Activated CD4-positive, alpha-beta T cell treated with anti-CD3 and anti-CD28 coated beads for 36 hours (primary cell): ENCODE results near the gene CTSE. TPM values are rescaled to one million over a fixed set of nuclear protein-coding genes. Genes with fewer than 3 reads are reported as not detected.

Experiments
- ATAC-seq: fragments of 200-7000 bp; cut with Tn5 transposase; one replicate; pipeline ENCODE4 v1.10.0; 2021; ENCODE audit warnings: mild to moderate bottlenecking, moderate library complexity
- CTCF ChIA-PET: fragments of 350-600 bp; sonication (Branson Sonifier 250); formaldehyde crosslinking; loops from one replicate; lab custom pipeline; 2021; ENCODE audit warnings: antibody characterized with exemption; lab: Charles Lee
- POLR2A ChIA-PET: fragments of 350-600 bp; sonication (Branson Sonifier 250); formaldehyde crosslinking; loops from one replicate; lab custom pipeline; 2021; ENCODE audit warnings: antibody characterized with exemption, inconsistent platforms; lab: Charles Lee
- DNase-seq: peaks from one replicate; pipeline ENCODE4 v3.0.0-alpha.2; 2020
- H3K27ac Mint-ChIP-seq: one replicate; pipeline ENCODE4 v1.8.0; 2021; ENCODE audit warnings: mixed read lengths
- H3K27me3 Mint-ChIP-seq: one replicate; pipeline ENCODE4 v1.8.0; 2021; ENCODE audit warnings: mixed read lengths
- H3K36me3 Mint-ChIP-seq: one replicate; pipeline ENCODE4 v1.8.0; 2021; ENCODE audit warnings: low read depth, mixed read lengths
- H3K4me1 Mint-ChIP-seq: one replicate; pipeline ENCODE4 v1.8.0; 2021; ENCODE audit warnings: mixed read lengths
- H3K4me3 Mint-ChIP-seq: one replicate; pipeline ENCODE4 v1.8.0; 2021; ENCODE audit warnings: mild to moderate bottlenecking, moderate library complexity, mixed read lengths
- H3K9me3 Mint-ChIP-seq: one replicate; pipeline ENCODE4 v1.8.0; 2021; ENCODE audit warnings: low read depth, mixed read lengths
- intact Hi-C, 2 experiments: fragments of 100-400 bp; cut with DNase I in 1 of 2; cut with micrococcal nuclease in 1 of 2; formaldehyde crosslinking; loops; one replicate each; pipeline versions ENCODE4 v1.14.2 to v1.15.1; 2022 to 2024; cut with DNase I, micrococcal nuclease
- total RNA-seq, 2 experiments: library from RNA; stranded (reverse); gene quantifications; one replicate each; pipeline ENCODE4 v1.2.3, GENCODE V29; 2021

The CTSE gene
- total RNA-seq, 2 experiments from 2014 or later: not detected

- ATAC-seq (no peak), DNase-seq (no peak)
- intact Hi-C loops: loop anchor here (1.0 to 5.0 kb wide), 6 partner anchors 58 to 384 kb away; no protein-coding TSS in a partner anchor
- no peaks in the 10 kb centered on the region for H3K4me1 Mint-ChIP-seq
- no peaks in the 10 kb centered on the region for H3K36me3 Mint-ChIP-seq
- H3K9me3 Mint-ChIP-seq: peaks cover 8% of the 10 kb centered on the region
- POLR2A ChIA-PET: interaction anchor here (0.6 kb wide), 1 partner anchor 60 kb away, joined by 4 read pairs; no protein-coding TSS in a partner anchor
- CTCF ChIA-PET: interaction anchor here (0.6 to 7.8 kb wide), 67 partner anchors 8 to 986 kb away, joined by 3 to 232 read pairs (median 6); partner anchors contain the start of genes CTSE and PM20D1
- no peaks in the 10 kb centered on the region for H3K27me3 Mint-ChIP-seq
- H3K4me3 Mint-ChIP-seq: no peak overlapping the region
- no peak overlapping the region for H3K27ac Mint-ChIP-seq
Observed at GRCh38 chr1:205976708-205977401, 46.8 kb downstream of the CTSE start.

DNA sequence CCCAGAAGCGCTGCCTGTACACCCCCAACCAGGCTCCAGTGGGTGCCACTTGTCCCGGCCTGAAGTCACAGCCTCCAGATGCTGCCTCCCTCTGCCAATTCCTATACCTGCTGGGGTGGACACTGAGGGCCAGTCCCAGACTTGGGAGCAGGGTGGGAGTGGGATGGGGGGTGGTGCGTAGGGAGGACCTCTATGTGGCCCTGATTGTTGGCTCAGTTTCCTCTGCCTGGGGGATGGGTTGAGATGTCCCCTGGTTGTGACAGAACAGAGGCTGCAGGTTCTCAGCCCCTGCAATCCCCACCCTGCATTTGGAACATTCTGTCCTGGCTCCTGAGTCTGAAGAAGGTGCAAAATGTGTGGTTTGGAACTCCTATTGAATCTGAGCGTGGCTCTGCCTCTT is 47.7 kb downstream of the CTSE start:
- POLR2A ChIA-PET: no interaction called here
- Mint-ChIP-seq H3K27me3 (no peaks in the 10 kb centered on the region), H3K4me1 (no peaks in the 10 kb centered on the region), H3K36me3 (no peaks in the 10 kb centered on the region), H3K4me3 (no peak overlapping the region), H3K9me3 (peaks cover 3% of the 10 kb centered on the region), H3K27ac (no peak overlapping the region)
- DNase-seq (no peak), ATAC-seq (no peak)
- CTCF ChIA-PET: interaction anchor here (1.3 to 7.8 kb wide), 8 partner anchors 58 to 317 kb away, joined by 7 to 232 read pairs (median 16); no protein-coding TSS in a partner anchor
- intact Hi-C loops: loop anchor here (2.0 to 5.0 kb wide), 3 partner anchors 264 to 383 kb away; no protein-coding TSS in a partner anchor

GRCh38 chr1:205975387-205975998 is 48.2 kb downstream of the CTSE start:
- POLR2A ChIA-PET: no interaction called here
- Mint-ChIP-seq H3K4me1 (no peaks in the 10 kb centered on the region), H3K27me3 (no peaks in the 10 kb centered on the region), H3K36me3 (no peaks in the 10 kb centered on the region), H3K9me3 (peaks cover 3% of the 10 kb centered on the region), H3K27ac (no peak overlapping the region), H3K4me3 (no peak overlapping the region)
- CTCF ChIA-PET: interaction anchor here (2.7 to 7.8 kb wide), 3 partner anchors 58 to 317 kb away, joined by 87 to 232 read pairs (median 109); no protein-coding TSS in a partner anchor
- DNase-seq (no peak), ATAC-seq (no peak)
- intact Hi-C loops: loop anchor here in 1 of 2 experiments (5.0 kb wide), 1 partner anchor 263 kb away; no protein-coding TSS in a partner anchor

DNA sequence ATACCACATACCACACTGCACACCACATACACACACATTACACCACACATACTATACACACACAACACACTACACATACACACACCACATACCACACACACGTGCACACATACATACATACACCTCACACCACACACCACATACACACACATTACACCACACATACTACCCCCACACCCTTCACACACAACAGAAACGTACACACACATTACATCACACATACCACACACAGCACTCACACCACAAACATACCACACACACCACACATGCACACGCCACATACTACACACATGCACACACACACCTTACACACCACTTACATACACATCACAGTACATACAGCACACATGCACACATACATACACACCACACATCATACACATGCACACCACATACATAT is 49.0 kb downstream of the CTSE start:
- Mint-ChIP-seq H3K9me3 (peaks cover 3% of the 10 kb centered on the region), H3K36me3 (no peaks in the 10 kb centered on the region), H3K4me3 (no peak overlapping the region), H3K4me1 (no peaks in the 10 kb centered on the region), H3K27me3 (no peaks in the 10 kb centered on the region), H3K27ac (no peak overlapping the region)
- ATAC-seq (no peak), DNase-seq (no peak)
- ChIA-PET CTCF (no interaction called here), POLR2A (no interaction called here)
- intact Hi-C loops: loop anchor here in 1 of 2 experiments (5.0 kb wide), 1 partner anchor 262 kb away; no protein-coding TSS in a partner anchor

- H3K9me3 Mint-ChIP-seq: peaks cover 3% of the 10 kb centered on the region
- no peaks in the 10 kb centered on the region for H3K36me3 Mint-ChIP-seq
- no peaks in the 10 kb centered on the region for H3K27me3 Mint-ChIP-seq
- H3K4me1 Mint-ChIP-seq: no peaks in the 10 kb centered on the region
- ATAC-seq: no peak
- no peak overlapping the region for H3K27ac Mint-ChIP-seq
- H3K4me3 Mint-ChIP-seq: no peak overlapping the region
- intact Hi-C loops: no loop called here
- ChIA-PET POLR2A (no interaction called here), CTCF (no interaction called here)
- no peak for DNase-seq
Observed at GRCh38 chr1:205973377-205974232, 50.1 kb downstream of the CTSE start.

GRCh38 chr1:205972491-205973168 is 51.1 kb downstream of the CTSE start:
- no peaks in the 10 kb centered on the region for H3K4me1 Mint-ChIP-seq
- DNase-seq (no peak), ATAC-seq (no peak)
- no peak overlapping the region for H3K4me3 Mint-ChIP-seq
- no peaks in the 10 kb centered on the region for H3K27me3 Mint-ChIP-seq
- CTCF ChIA-PET: interaction anchor here (2.7 kb wide), 1 partner anchor 55 kb away, joined by 12 read pairs; no protein-coding TSS in a partner anchor
- H3K27ac Mint-ChIP-seq: no peak overlapping the region
- no peaks in the 10 kb centered on the region for H3K36me3 Mint-ChIP-seq
- H3K9me3 Mint-ChIP-seq: peaks cover 3% of the 10 kb centered on the region
- POLR2A ChIA-PET: no interaction called here
- intact Hi-C loops: no loop called here

DNA sequence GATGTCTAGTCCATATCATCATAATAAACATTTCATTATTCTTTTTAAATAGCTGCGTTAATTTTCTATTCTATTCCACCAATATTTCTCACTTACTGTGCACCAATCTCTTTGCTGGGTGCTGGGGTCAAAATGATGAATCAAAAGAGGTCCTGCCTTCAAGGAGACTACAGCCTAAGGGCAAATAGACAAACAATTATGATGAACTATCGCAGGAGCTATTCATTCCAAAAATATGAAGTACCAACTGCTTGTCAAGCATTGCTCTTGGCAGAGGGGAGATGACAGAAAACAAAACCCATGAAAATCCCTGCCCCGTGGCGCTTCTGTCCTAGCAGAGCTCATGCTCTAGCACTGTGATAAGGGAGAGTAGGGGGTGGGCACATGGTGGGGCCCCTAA is 51.6 kb downstream of the CTSE start:
- DNase-seq: no peak
- H3K9me3 Mint-ChIP-seq: peaks cover 3% of the 10 kb centered on the region
- intact Hi-C loops: no loop called here
- ChIA-PET POLR2A (no interaction called here), CTCF (interaction anchor here (0.7 to 2.7 kb wide), 2 partner anchors 54 to 180 kb away, joined by 3 to 12 read pairs; no protein-coding TSS in a partner anchor)
- no peaks in the 10 kb centered on the region for H3K4me1 Mint-ChIP-seq
- H3K27me3 Mint-ChIP-seq: no peaks in the 10 kb centered on the region
- H3K27ac Mint-ChIP-seq: no peak overlapping the region
- H3K4me3 Mint-ChIP-seq: no peak overlapping the region
- ATAC-seq: no peak
- no peaks in the 10 kb centered on the region for H3K36me3 Mint-ChIP-seq

- ChIA-PET CTCF (interaction anchor here (0.6 to 2.7 kb wide), 8 partner anchors 11 to 291 kb away, joined by 3 to 12 read pairs (median 3); partner anchors contain the start of gene SLC45A3), POLR2A (interaction anchor here (0.6 kb wide), 1 partner anchor 90 kb away, joined by 10 read pairs; no protein-coding TSS in a partner anchor)
- intact Hi-C loops: no loop called here
- no peak for ATAC-seq
- Mint-ChIP-seq H3K36me3 (no peaks in the 10 kb centered on the region), H3K4me1 (no peaks in the 10 kb centered on the region), H3K9me3 (peaks cover 3% of the 10 kb centered on the region), H3K4me3 (no peak overlapping the region), H3K27me3 (no peaks in the 10 kb centered on the region), H3K27ac (no peak overlapping the region)
- DNase-seq: no peak
Observed at GRCh38 chr1:205971082-205971481, 52.6 kb downstream of the CTSE start.

DNA sequence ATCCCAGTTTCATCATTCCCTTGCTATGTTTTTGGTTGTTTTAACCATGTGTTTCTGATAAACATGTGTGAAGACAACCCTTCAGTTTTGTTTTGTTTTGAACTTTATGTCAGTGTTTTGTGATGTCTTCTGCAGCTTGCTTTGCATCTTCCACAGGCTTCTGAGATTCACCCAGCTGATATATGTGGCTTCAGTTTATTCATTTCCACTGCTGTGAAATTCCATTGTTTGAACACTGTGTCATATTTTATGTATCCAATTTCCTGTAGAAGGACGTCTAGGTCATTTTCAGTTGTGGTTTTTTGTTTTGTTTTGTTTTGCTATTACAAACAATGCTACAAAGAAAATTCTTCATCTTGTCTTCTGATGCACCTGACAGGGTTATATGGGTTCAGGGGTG is 53.2 kb downstream of the CTSE start:
- H3K27me3 Mint-ChIP-seq: no peaks in the 10 kb centered on the region

GRCh38 chr1:205969229-205969628 is 54.5 kb downstream of the CTSE start:
- intact Hi-C loops: no loop called here
- ATAC-seq (no peak), DNase-seq (no peak)
- no peaks in the 10 kb centered on the region for H3K9me3 Mint-ChIP-seq
- no peaks in the 10 kb centered on the region for H3K27me3 Mint-ChIP-seq
- ChIA-PET CTCF (interaction anchor here (1.3 to 2.3 kb wide), 2 partner anchors 8 to 15 kb away, joined by 4 to 17 read pairs; no protein-coding TSS in a partner anchor), POLR2A (interaction anchor here (0.5 kb wide), 1 partner anchor 132 kb away, joined by 3 read pairs; no protein-coding TSS in a partner anchor)
- H3K36me3 Mint-ChIP-seq: no peaks in the 10 kb centered on the region
- no peak overlapping the region for H3K27ac Mint-ChIP-seq
- H3K4me1 Mint-ChIP-seq: no peaks in the 10 kb centered on the region
- no peak overlapping the region for H3K4me3 Mint-ChIP-seq

More for the DNA sequence above, 53.2 kb downstream of the CTSE start:
- POLR2A ChIA-PET: interaction anchor here (0.6 kb wide), 1 partner anchor 269 kb away, joined by 3 read pairs; no protein-coding TSS in a partner anchor
- Mint-ChIP-seq H3K27ac (no peak overlapping the region), H3K9me3 (peaks cover 3% of the 10 kb centered on the region), H3K4me3 (no peak overlapping the region), H3K36me3 (no peaks in the 10 kb centered on the region), H3K4me1 (no peaks in the 10 kb centered on the region)
- intact Hi-C loops: no loop called here
- CTCF ChIA-PET: interaction anchor here (0.6 to 2.7 kb wide), 5 partner anchors 18 to 180 kb away, joined by 3 to 12 read pairs (median 4); no protein-coding TSS in a partner anchor
- ATAC-seq (no peak), DNase-seq (no peak)
